ENCODE results near the gene SALL1. TPM values are rescaled to one million over a fixed set of nuclear protein-coding genes. Genes with fewer than 3 reads are reported as not detected.

SALL1 gene
- total and polyA plus RNA-seq, 2 of the 13 experiments (the other 11 are each of a cell fraction or from before 2014, with no cell fraction given) = 6.6 to 12.3 TPM

GRCh38 chr16:51151961-51152663 lies 1.0 kb upstream of the SALL1 start (continued):
- TF ChIP-seq ZNF639 (CRISPR knock-in tag; conservative IDR thresholded peaks at IDR 0.05) = peak; percentile 32; the same call in 1 of the 2 replicates
- TF ChIP-seq MEIS2 (CRISPR knock-in tag; IDR thresholded peaks at IDR 0.05) = peak; percentile 55; the same call in 1 of the 2 replicates
- TF ChIP-seq SOX6 (IDR thresholded peaks at IDR 0.05) = no peak
- no peak for TF ChIP-seq SOX6 (CRISPR knock-in tag; IDR thresholded peaks at IDR 0.05)
- peak; percentile 67; the same call in 1 of the 2 replicates for TF ChIP-seq MAF1 (CRISPR knock-in tag; IDR thresholded peaks at IDR 0.05; ENCODE audit: borderline replicate concordance)
- peak; percentile 16 for TF ChIP-seq PRPF4 (IDR thresholded peaks at IDR 0.05; ENCODE audit: low read depth, low read length, poor library complexity, severe bottlenecking)
- TF ChIP-seq ISL2 (CRISPR knock-in tag; IDR thresholded peaks at IDR 0.05) = 0 out of 2 replicates have a peak, but pooled peaks have one; percentile 32
- no peak for TF ChIP-seq ZNF451 (CRISPR knock-in tag; IDR thresholded peaks at IDR 0.05)
- peak; percentile 96 for TF ChIP-seq MAZ (IDR thresholded peaks at IDR 0.05; ENCODE audit: borderline replicate concordance, low read depth, low read length)
- peak; percentile 79 for TF ChIP-seq MAZ (CRISPR knock-in tag; IDR thresholded peaks at IDR 0.05; ENCODE audit: low read depth)
- TF ChIP-seq GABPB1 (CRISPR knock-in tag; IDR thresholded peaks at IDR 0.05) = peak; percentile 44
- 0 out of 2 replicates have a peak, but pooled peaks have one; percentile 17 for TF ChIP-seq ZBTB10 (CRISPR knock-in tag; IDR thresholded peaks at IDR 0.05; ENCODE audit: borderline replicate concordance)
- TF ChIP-seq SALL1 (CRISPR knock-in tag; IDR thresholded peaks at IDR 0.05) = peak; percentile 55
- peak; percentile 83 for TF ChIP-seq XRCC5 (optimal IDR thresholded peaks at IDR 0.05; ENCODE audit: low read length)
- TF ChIP-seq POLR2A (IDR thresholded peaks at IDR 0.05; ENCODE audit: insufficient read depth in 1 of 2, low read depth in 2 of 2, low read length in 2 of 2) = peak; percentile 36 to 59; a peak in 2 of 4 replicates
- TF ChIP-seq ZSCAN12 (CRISPR knock-in tag; IDR thresholded peaks at IDR 0.05) = no peak
- TF ChIP-seq ATF7-NPFF (CRISPR knock-in tag; IDR thresholded peaks at IDR 0.05; ENCODE audit: low read depth) = peak; percentile 2; the same call in 1 of the 2 replicates

Data from HepG2 (cell line).